Stomach (tissue), 4 donors: ENCODE measurements around the gene PDE4DIP.
"Not testable (repeated sequence)": the region's sequence is repeated elsewhere in the genome, so short reads cannot be mapped to it uniquely, and the experiment has no call there.

Experiments
- CTCF ChIP-seq, 7 experiments: fragments of 450-650 bp in 4 of 7; fragments of 200-600 bp in 3 of 7; sonication (generic) in 3 of 7; IDR thresholded peaks; one replicate each; pipeline ENCODE4 v1.5.1; 2016 to 2019; ENCODE audit warnings: antibody characterized with exemption in 7 of 7, control low read depth in 2 of 7, mild to moderate bottlenecking in 1 of 7
- EP300 ChIP-seq: sonication (generic); formaldehyde crosslinking; IDR thresholded peaks from one replicate; pipeline ENCODE4 v1.6.1; 2017; ENCODE audit warnings: antibody characterized with exemption
- POLR2A ChIP-seq, 4 donors: fragments of 450-650 bp; IDR thresholded peaks; one replicate each; pipeline ENCODE4 v1.6.1; 2016; ENCODE audit warnings: antibody characterized with exemption in 4 of 4, control low read depth in 2 of 4, mild to moderate bottlenecking in 1 of 4, moderate library complexity in 1 of 4
- POLR2AphosphoS5 ChIP-seq, 3 donors: sonication (generic); formaldehyde crosslinking; IDR thresholded peaks; one replicate each; pipeline ENCODE4 v1.6.1; 2016; ENCODE audit warnings: antibody characterized with exemption in 3 of 3

GRCh38 chr1:148881261-148881660, 37.0 kb downstream of the PDE4DIP start:
- not testable (repeated sequence) for TF ChIP-seq CTCF (IDR thresholded peaks at IDR 0.05); POLR2A (IDR thresholded peaks at IDR 0.05); POLR2AphosphoS5 (IDR thresholded peaks at IDR 0.05); EP300
